CD14-positive monocyte (primary cell): ENCODE measurements around the gene SGPL1. TPM values are rescaled to one million over a fixed set of nuclear protein-coding genes. Genes with fewer than 3 reads are reported as not detected.

Experiments used
- DNase-seq, 3 donors: peaks; one replicate each; pipeline ENCODE4 v3.0.0-alpha.2; 2011 to 2022
- H2AFZ ChIP-seq: 2 replicates; pipeline ENCODE4 v1.6.0; 2012; ENCODE audit warnings: mild to moderate bottlenecking, low read depth, low read length, inconsistent platforms; ENCODE audit not compliant: insufficient read depth, poor library complexity, severe bottlenecking
- H3K27ac ChIP-seq, 2 donors: 1 replicate in 1 of 2; 2 replicates in 1 of 2; pipeline ENCODE4 v1.5.1; 2012 to 2013; ENCODE audit warnings: low read length in 2 of 2, control low read depth in 1 of 2, inconsistent platforms in 1 of 2, low read depth in 1 of 2, mild to moderate bottlenecking in 1 of 2
- H3K27me3 ChIP-seq, 2 donors: one replicate each; pipeline versions ENCODE4 v1.6.0 to v1.6.1; 2011 to 2013; ENCODE audit warnings: low read length in 2 of 2; ENCODE audit not compliant: control insufficient read depth in 2 of 2, insufficient read depth in 2 of 2
- H3K36me3 ChIP-seq, 2 donors: replicated peaks in 1 of 2; 1 replicate in 1 of 2; 2 replicates in 1 of 2; pipeline versions ENCODE4 v1.5.1 to v1.6.1; 2012 to 2013; ENCODE audit warnings: low read length in 2 of 2, control low read depth in 1 of 2, inconsistent platforms in 1 of 2, mild to moderate bottlenecking in 1 of 2; ENCODE audit not compliant: insufficient read depth in 2 of 2, control insufficient read depth in 1 of 2
- H3K4me1 ChIP-seq, 2 donors: 1 replicate in 1 of 2; 2 replicates in 1 of 2; pipeline versions ENCODE4 v1.5.1 to v1.6.1; 2012 to 2013; ENCODE audit warnings: low read length in 2 of 2, control low read depth in 1 of 2, inconsistent platforms in 1 of 2, mild to moderate bottlenecking in 1 of 2, moderate library complexity in 1 of 2; ENCODE audit not compliant: insufficient read depth in 2 of 2, control insufficient read depth in 1 of 2
- H3K4me2 ChIP-seq: replicated peaks from 2 replicates; pipeline ENCODE3; 2012; ENCODE audit warnings: low read length, moderate library complexity, mild to moderate bottlenecking; ENCODE audit not compliant: poor library complexity, severe bottlenecking; ENCODE audit errors: extremely low read depth
- H3K4me3 ChIP-seq, 3 experiments: fragments of 200-600 bp in 1 of 3; sonication (generic) in 1 of 3; replicated peaks in 1 of 3; 1 replicate in 2 of 3; 2 replicates in 1 of 3; pipeline ENCODE4 v1.5.1; 2011 to 2013; ENCODE audit warnings: low read length in 3 of 3, mild to moderate bottlenecking in 3 of 3, control low read depth in 2 of 3, low read depth in 2 of 3, inconsistent platforms in 1 of 3, moderate library complexity in 1 of 3
- H3K79me2 ChIP-seq: 2 replicates; pipeline ENCODE4 v1.6.0; 2012; ENCODE audit warnings: mild to moderate bottlenecking, control low read depth, inconsistent platforms, low read length, moderate library complexity; ENCODE audit not compliant: insufficient read depth
- H3K9ac ChIP-seq: 2 replicates; pipeline ENCODE4 v1.6.0; 2017; ENCODE audit warnings: low read length, mild to moderate bottlenecking; ENCODE audit not compliant: insufficient read depth, poor library complexity, severe bottlenecking
- H3K9me3 ChIP-seq, 2 donors: replicated peaks in 1 of 2; 1 replicate in 1 of 2; 2 replicates in 1 of 2; pipeline versions ENCODE4 v1.5.1 to v1.6.1; 2012 to 2013; ENCODE audit warnings: low read length in 2 of 2, control low read depth in 1 of 2; ENCODE audit not compliant: control insufficient read depth in 1 of 2, insufficient read depth in 1 of 2
- H4K20me1 ChIP-seq: 2 replicates; pipeline ENCODE4 v1.6.0; 2012; ENCODE audit warnings: mild to moderate bottlenecking, low read length, control low read depth, moderate library complexity; ENCODE audit not compliant: insufficient read depth
- H3K27ac Mint-ChIP-seq, 7 donors: one replicate each; pipeline ENCODE4 v1.8.0; 2020; ENCODE audit warnings: mild to moderate bottlenecking in 7 of 7, mixed read lengths in 7 of 7, moderate library complexity in 6 of 7, inconsistent platforms in 2 of 7
- H3K27me3 Mint-ChIP-seq, 3 donors: one replicate each; pipeline ENCODE4 v1.8.0; 2021 to 2022; ENCODE audit warnings: low read depth in 3 of 3, mild to moderate bottlenecking in 3 of 3, mixed read lengths in 3 of 3, moderate library complexity in 3 of 3, inconsistent platforms in 1 of 3
- H3K36me3 Mint-ChIP-seq, 2 donors: one replicate each; pipeline ENCODE4 v1.8.0; 2020; ENCODE audit warnings: mixed read lengths in 2 of 2, inconsistent platforms in 1 of 2, mild to moderate bottlenecking in 1 of 2
- H3K4me1 Mint-ChIP-seq: one replicate; pipeline ENCODE4 v1.8.0; 2020; ENCODE audit warnings: mild to moderate bottlenecking, mixed read lengths
- H3K4me3 Mint-ChIP-seq, 2 donors: one replicate each; pipeline ENCODE4 v1.8.0; 2020; ENCODE audit warnings: mild to moderate bottlenecking in 2 of 2, mixed read lengths in 2 of 2, moderate library complexity in 1 of 2
- H3K9me3 Mint-ChIP-seq, 7 donors: one replicate each; pipeline ENCODE4 v1.8.0; 2020 to 2022; ENCODE audit warnings: mixed read lengths in 7 of 7, mild to moderate bottlenecking in 6 of 7, moderate library complexity in 6 of 7, inconsistent platforms in 2 of 7
- WGBS: methylation state at CpG from one replicate; pipeline ENCODE4 v1.1.5; 2013; ENCODE audit warnings: missing lambda C conversion rate; ENCODE audit not compliant: insufficient coverage; 5-methylcytosine and 5-hydroxymethylcytosine counted together
- intact Hi-C, 2 donors: fragments of 100-400 bp; cut with micrococcal nuclease; formaldehyde crosslinking; loops; one replicate each; pipeline versions ENCODE4 v1.15.0 to v1.15.1; 2023
- polyA plus RNA-seq, 3 donors: library from polyadenylated mRNA; depleted of rRNA in 1 of 3; unstranded in 2 of 3; stranded (reverse) in 1 of 3; fragments of 300-500 nt in 2 of 3; fragments of >200 nt in 1 of 3; fragmentation: Illumina TruSeq in 2 of 3; gene quantifications; 1 replicate in 2 of 3; 2 replicates in 1 of 3; pipeline ENCODE4 v1.2.3, GENCODE V29; 2012 to 2021
- small RNA-seq: library from RNA; depleted of rRNA; stranded (forward); fragments of <200 nt; gene quantifications from one replicate; pipeline ENCODE3, GENCODE V24; 2012; ENCODE audit warnings: low read depth; ENCODE audit not compliant: insufficient read length
- TF ChIP-seq, protein P1 (sequence below): fragments of 200-600 bp; IDR thresholded peaks from one replicate; pipeline ENCODE4 v1.8.0; 2022; ENCODE audit warnings: antibody characterized with exemption, mild to moderate bottlenecking

SGPL1 gene
- polyA plus RNA-seq, 3 donors: 16.6 to 26.8 (median 26.1) TPM

DNA sequence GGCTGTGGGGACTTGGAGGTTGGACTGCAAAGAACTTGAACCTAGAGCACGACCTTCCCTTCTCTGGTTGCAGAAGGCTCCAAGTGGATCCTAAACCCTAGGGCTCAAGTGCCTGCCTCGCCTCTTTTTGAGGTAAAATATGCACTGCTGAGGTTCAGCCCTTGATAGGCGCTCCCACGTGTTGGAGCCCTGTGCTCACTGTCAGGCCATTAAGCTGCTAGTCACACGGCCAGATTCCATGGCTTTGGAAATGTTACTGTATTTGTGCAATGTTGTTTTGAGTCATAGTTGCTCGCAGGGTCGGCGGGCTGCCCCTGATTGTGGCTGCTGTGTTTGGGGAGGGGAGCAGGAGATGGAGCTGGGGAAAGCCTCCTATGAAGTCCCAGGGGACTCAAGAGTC lies 112.4 kb downstream of the SGPL1 start:
- no peaks in the 10 kb centered on the region for H3K27me3 ChIP-seq
- H3K4me2 ChIP-seq: no peak overlapping the region
- Mint-ChIP-seq H3K36me3 (no peaks in the 10 kb centered on the region), H3K4me3 (no peak overlapping the region), H3K27ac (peak overlapping the region in 3 of 7 donors; percentile 47 to 70 (median 57)), H3K9me3 (peaks cover 0 to 1% (median 0%) of the 10 kb centered on the region in 7 donors), H3K4me1 (peaks cover 9% of the 10 kb centered on the region), H3K27me3 (peaks cover 0 to 2% (median 2%) of the 10 kb centered on the region in 3 donors)
- 80% methylated on average over 7 of the region's 8 CpGs for WGBS
- H2AFZ ChIP-seq: no peak overlapping the region
- no peak for DNase-seq
- no peak overlapping the region for H3K9ac ChIP-seq
- H4K20me1 ChIP-seq: no peaks in the 10 kb centered on the region
- no peak overlapping the region for H3K4me3 ChIP-seq
- no peaks in the 10 kb centered on the region for H3K4me1 ChIP-seq
- H3K36me3 ChIP-seq: no peaks in the 10 kb centered on the region
- TF ChIP-seq, protein P1, sequence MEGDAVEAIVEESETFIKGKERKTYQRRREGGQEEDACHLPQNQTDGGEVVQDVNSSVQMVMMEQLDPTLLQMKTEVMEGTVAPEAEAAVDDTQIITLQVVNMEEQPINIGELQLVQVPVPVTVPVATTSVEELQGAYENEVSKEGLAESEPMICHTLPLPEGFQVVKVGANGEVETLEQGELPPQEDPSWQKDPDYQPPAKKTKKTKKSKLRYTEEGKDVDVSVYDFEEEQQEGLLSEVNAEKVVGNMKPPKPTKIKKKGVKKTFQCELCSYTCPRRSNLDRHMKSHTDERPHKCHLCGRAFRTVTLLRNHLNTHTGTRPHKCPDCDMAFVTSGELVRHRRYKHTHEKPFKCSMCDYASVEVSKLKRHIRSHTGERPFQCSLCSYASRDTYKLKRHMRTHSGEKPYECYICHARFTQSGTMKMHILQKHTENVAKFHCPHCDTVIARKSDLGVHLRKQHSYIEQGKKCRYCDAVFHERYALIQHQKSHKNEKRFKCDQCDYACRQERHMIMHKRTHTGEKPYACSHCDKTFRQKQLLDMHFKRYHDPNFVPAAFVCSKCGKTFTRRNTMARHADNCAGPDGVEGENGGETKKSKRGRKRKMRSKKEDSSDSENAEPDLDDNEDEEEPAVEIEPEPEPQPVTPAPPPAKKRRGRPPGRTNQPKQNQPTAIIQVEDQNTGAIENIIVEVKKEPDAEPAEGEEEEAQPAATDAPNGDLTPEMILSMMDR: no peak
- intact Hi-C loops: loop anchor here (5.0 kb wide), 3 partner anchors 279 to 359 kb away; partner anchors contain the start of gene UNC5B (in 1 of the 2)
- H3K9me3 ChIP-seq: no peaks in the 10 kb centered on the region
- no peaks in the 10 kb centered on the region for H3K79me2 ChIP-seq
- H3K27ac ChIP-seq: no peak overlapping the region

DNA sequence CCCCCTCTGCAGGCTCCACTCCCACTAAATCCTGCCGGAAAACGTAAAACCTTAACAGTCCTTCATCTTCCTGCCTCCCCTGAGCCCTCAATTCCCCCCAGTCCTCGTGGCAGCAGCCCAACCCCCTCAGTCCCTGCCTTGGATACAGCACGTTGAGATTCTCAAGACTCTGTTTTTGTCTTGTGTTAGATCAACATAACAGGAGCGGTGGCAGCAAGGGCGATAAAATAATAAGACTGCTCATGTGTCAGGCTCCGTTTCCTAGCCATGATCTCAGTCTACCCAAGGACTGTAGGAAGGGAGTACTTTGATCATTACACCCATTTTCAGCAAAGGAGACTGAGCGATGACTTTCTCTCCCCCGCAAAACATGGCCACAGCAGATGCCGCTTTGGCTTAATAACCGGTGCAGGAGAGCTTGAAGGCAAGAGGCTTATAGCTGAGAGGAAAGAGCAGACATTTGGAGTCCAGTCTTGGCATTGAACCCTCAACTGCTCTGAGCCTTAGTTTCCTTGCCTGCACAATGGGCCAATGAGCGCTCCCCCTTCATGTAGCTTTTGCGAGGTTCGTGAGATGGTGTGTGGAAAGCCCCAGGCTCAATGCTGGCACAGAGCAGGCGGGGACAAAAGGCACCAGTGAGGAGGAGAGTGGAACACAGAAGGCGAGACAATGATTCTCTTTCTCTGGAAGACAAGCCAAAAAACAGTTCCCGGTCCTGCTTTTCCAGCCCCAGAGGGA lies 114.7 kb downstream of the SGPL1 start:
- Histone ChIP-seq H3K36me3 (no peaks in the 10 kb centered on the region), H3K4me3 (no peak overlapping the region), H3K79me2 (no peaks in the 10 kb centered on the region), H3K9ac (no peak overlapping the region), H3K27me3 (no peaks in the 10 kb centered on the region), H2AFZ (no peak overlapping the region), H3K27ac (no peak overlapping the region), H3K9me3 (no peaks in the 10 kb centered on the region), H3K4me2 (no peak overlapping the region), H3K4me1 (no peaks in the 10 kb centered on the region), H4K20me1 (no peaks in the 10 kb centered on the region)
- Mint-ChIP-seq H3K4me3 (no peak overlapping the region), H3K27ac (peak overlapping the region in 1 of 7 donors; percentile 46), H3K27me3 (peaks cover 1 to 3% (median 2%) of the 10 kb centered on the region in 3 donors), H3K9me3 (no peaks in the 10 kb centered on the region), H3K4me1 (peaks cover 6% of the 10 kb centered on the region), H3K36me3 (no peaks in the 10 kb centered on the region)
- TF ChIP-seq, protein P1: no peak
- intact Hi-C loops: no loop called here
- 96% methylated on average over 9 of the region's 17 CpGs for WGBS
- no peak for DNase-seq

Small RNAs within 50 kb of the gene (small RNA-seq; reads per million reads assigned to genes)
- gene RPS26P40: not detected

Other genes starting within 250 kb of the SGPL1 start
- 1 to 10 TPM in 2 of 3 donors, under 1 TPM in 1; 0.09 to 2.7 (median 2.4) TPM for gene PRF1, start 213.2 kb upstream of the SGPL1 start, polyA plus RNA-seq
- under 1 TPM in 1 of 3 donors, not detected in 2; 0.05 TPM for gene ADAMTS14, start 143.4 kb upstream of the SGPL1 start, polyA plus RNA-seq
- gene TBATA, start 30.6 kb upstream of the SGPL1 start, polyA plus RNA-seq: not detected
- gene PCBD1, start 72.6 kb downstream of the SGPL1 start, polyA plus RNA-seq: 10 to 100 TPM; 18.0 to 28.3 (median 21.3) TPM